GM12878 (cell line): ENCODE results near the gene METTL8. TPM values are rescaled to one million over a fixed set of nuclear protein-coding genes. Genes with fewer than 3 reads are reported as not detected.

Experiments used
- CHD2 ChIP-seq: IDR thresholded peaks from 2 replicates; pipeline ENCODE4 v1.6.1; 2011; ENCODE audit warnings: low read depth, low read length, improper control_type of control experiment, borderline replicate concordance
- CUX1 ChIP-seq: IDR thresholded peaks from 2 replicates; pipeline ENCODE4 v1.6.1; 2012; ENCODE audit warnings: improper control_type of control experiment, low read depth, low read length; ENCODE audit not compliant: insufficient replicate concordance
- JUNB ChIP-seq: IDR thresholded peaks from 2 replicates; pipeline ENCODE4 v1.6.1; 2016; ENCODE audit warnings: antibody characterized with exemption, mild to moderate bottlenecking
- KAT2A ChIP-seq: conservative IDR thresholded peaks from 2 replicates; pipeline ENCODE4 v1.6.1; 2011; ENCODE audit warnings: low read depth, low read length; ENCODE audit not compliant: control insufficient read depth
- NFYA ChIP-seq: IDR thresholded peaks from 2 replicates; pipeline ENCODE4 v1.6.1; 2011; ENCODE audit warnings: low read depth, mild to moderate bottlenecking, low read length, improper control_type of control experiment, borderline replicate concordance
- NR2C1 ChIP-seq: fragments of 450-650 bp; IDR thresholded peaks from 2 replicates; pipeline ENCODE4 v1.6.1; 2017; ENCODE audit warnings: antibody characterized with exemption, mild to moderate bottlenecking, moderate library complexity
- PAX5 ChIP-seq: IDR thresholded peaks from 2 replicates; pipeline ENCODE4 v1.6.1; 2011; ENCODE audit warnings: low read depth, low read length, borderline replicate concordance
- POLR2A ChIP-seq: IDR thresholded peaks from 2 replicates; pipeline ENCODE4 v1.6.1; 2011; ENCODE audit warnings: low read depth, mild to moderate bottlenecking, low read length
- RAD51 ChIP-seq: fragments of 450-650 bp; IDR thresholded peaks from 2 replicates; pipeline ENCODE4 v1.6.1; 2016; ENCODE audit warnings: moderate library complexity, mild to moderate bottlenecking, inconsistent platforms
- RFX5 ChIP-seq: IDR thresholded peaks from 2 replicates; pipeline ENCODE4 v1.6.1; 2011; ENCODE audit warnings: low read depth, low read length, improper control_type of control experiment
- SKIL ChIP-seq: fragments of 450-650 bp; IDR thresholded peaks from 2 replicates; pipeline ENCODE4 v1.6.1; 2017; ENCODE audit warnings: mild to moderate bottlenecking, low read depth, inconsistent platforms; ENCODE audit not compliant: poor library complexity, severe bottlenecking
- SREBF2 ChIP-seq: IDR thresholded peaks from 2 replicates; pipeline ENCODE4 v1.6.1; 2012; ENCODE audit warnings: mild to moderate bottlenecking, low read length
- SUPT20H ChIP-seq: IDR thresholded peaks from 2 replicates; pipeline ENCODE4 v1.6.1; 2011; ENCODE audit warnings: low read depth, mild to moderate bottlenecking, low read length, moderate library complexity, borderline replicate concordance; ENCODE audit not compliant: control insufficient read depth
- TAF1 ChIP-seq: IDR thresholded peaks from 2 replicates; pipeline ENCODE4 v1.6.1; 2011; ENCODE audit warnings: mild to moderate bottlenecking, low read depth, low read length, borderline replicate concordance
- ZBTB4 ChIP-seq: fragments of 450-650 bp; formaldehyde crosslinking; IDR thresholded peaks from 2 replicates; pipeline ENCODE4 v1.4.0; 2022; ENCODE audit warnings: mild to moderate bottlenecking, moderate library complexity
- ZNF24 ChIP-seq: fragments of 450-650 bp; IDR thresholded peaks from 2 replicates; pipeline ENCODE4 v1.6.1; 2017; ENCODE audit warnings: antibody characterized with exemption, mild to moderate bottlenecking
- polyA plus RNA-seq, 11 experiments: library from polyadenylated mRNA; depleted of rRNA in 4 of 11; unstranded in 6 of 11; stranded (reverse) in 5 of 11; fragments of >200 nt; fragmentation: Nextera tagmentation in 4 of 11; fragmentation: Illumina TruSeq in 1 of 11; extraction: Ambion mirVana in 4 of 11; extraction: Trizol in 1 of 11; gene quantifications; 1 replicate in 1 of 11; 2 replicates in 10 of 11; pipeline versions ENCODE4 v1.2.1 to v1.2.3, GENCODE V29; 2011 to 2016; ENCODE audit warnings: inconsistent platforms in 2 of 11, missing spikeins in 2 of 11, low read depth in 1 of 11
- total RNA-seq, 4 experiments: library from RNA; depleted of rRNA in 3 of 4; stranded (reverse); fragments of >200 nt in 3 of 4; fragmentation: Illumina TruSeq in 1 of 4; extraction: Trizol in 1 of 4; gene quantifications; 2 replicates each; pipeline versions ENCODE4 v1.2.1 to v1.2.3, GENCODE V29; 2013 to 2021
- TF ChIP-seq, protein P1 (sequence below): IDR thresholded peaks from 2 replicates; pipeline ENCODE4 v1.6.1; 2012; ENCODE audit warnings: mild to moderate bottlenecking, low read depth, low read length

Gene METTL8
- total and polyA plus RNA-seq, 10 of the 15 experiments (the other 5 are each of a cell fraction or from before 2014, with no cell fraction given) = 30.8 to 96.3 (median 51.5) TPM

DNA sequence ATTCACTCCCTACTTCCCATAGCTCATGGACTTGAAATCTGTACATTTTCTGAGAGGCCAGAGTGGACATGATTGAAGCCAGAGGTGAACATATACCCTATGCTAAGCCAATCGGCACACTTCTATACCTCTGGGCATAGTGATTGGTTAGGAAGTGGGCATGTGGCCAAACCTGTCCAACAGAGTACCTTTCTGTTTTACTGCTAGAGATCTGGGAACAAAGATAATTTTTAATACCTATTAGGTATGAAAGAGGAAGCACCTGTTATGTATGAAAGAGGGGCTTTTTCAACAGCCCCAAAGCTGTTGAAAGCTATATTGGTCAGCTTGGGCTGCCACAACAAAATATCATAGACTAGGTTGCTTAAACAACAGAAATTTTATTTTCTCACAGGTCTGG, 27.7 kb downstream of the METTL8 start (continued):
- no peak for TF ChIP-seq CUX1
- TF ChIP-seq, protein P1, sequence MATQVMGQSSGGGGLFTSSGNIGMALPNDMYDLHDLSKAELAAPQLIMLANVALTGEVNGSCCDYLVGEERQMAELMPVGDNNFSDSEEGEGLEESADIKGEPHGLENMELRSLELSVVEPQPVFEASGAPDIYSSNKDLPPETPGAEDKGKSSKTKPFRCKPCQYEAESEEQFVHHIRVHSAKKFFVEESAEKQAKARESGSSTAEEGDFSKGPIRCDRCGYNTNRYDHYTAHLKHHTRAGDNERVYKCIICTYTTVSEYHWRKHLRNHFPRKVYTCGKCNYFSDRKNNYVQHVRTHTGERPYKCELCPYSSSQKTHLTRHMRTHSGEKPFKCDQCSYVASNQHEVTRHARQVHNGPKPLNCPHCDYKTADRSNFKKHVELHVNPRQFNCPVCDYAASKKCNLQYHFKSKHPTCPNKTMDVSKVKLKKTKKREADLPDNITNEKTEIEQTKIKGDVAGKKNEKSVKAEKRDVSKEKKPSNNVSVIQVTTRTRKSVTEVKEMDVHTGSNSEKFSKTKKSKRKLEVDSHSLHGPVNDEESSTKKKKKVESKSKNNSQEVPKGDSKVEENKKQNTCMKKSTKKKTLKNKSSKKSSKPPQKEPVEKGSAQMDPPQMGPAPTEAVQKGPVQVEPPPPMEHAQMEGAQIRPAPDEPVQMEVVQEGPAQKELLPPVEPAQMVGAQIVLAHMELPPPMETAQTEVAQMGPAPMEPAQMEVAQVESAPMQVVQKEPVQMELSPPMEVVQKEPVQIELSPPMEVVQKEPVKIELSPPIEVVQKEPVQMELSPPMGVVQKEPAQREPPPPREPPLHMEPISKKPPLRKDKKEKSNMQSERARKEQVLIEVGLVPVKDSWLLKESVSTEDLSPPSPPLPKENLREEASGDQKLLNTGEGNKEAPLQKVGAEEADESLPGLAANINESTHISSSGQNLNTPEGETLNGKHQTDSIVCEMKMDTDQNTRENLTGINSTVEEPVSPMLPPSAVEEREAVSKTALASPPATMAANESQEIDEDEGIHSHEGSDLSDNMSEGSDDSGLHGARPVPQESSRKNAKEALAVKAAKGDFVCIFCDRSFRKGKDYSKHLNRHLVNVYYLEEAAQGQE = no peak
- no peak for TF ChIP-seq ZBTB4 (CRISPR knock-in tag)
- peak; percentile 46 for TF ChIP-seq SKIL
- TF ChIP-seq RFX5 = no peak
- no peak for TF ChIP-seq TAF1
- TF ChIP-seq POLR2A = no peak; the same call in 1 of the 2 replicates
- no peak for TF ChIP-seq PAX5
- TF ChIP-seq NR2C1 = no peak
- TF ChIP-seq NFYA = no peak
- TF ChIP-seq SUPT20H = no peak
- no peak for TF ChIP-seq SREBF2
- no peak for TF ChIP-seq CHD2
- no peak for TF ChIP-seq ZNF24
- no peak for TF ChIP-seq KAT2A
- peak; percentile 87 for TF ChIP-seq RAD51
- no peak for TF ChIP-seq JUNB
